MM.1S (cell line): Measurements from ENCODE around the gene KCNK10.

Experiments
- DNase-seq: peaks from one replicate; pipeline ENCODE4 v3.0.0-alpha.2; 2015
- H2AFZ ChIP-seq: fragments of 300-600 bp; sonication (generic); 2 replicates; pipeline ENCODE4 v1.6.0; 2016; ENCODE audit warnings: antibody characterized with exemption, low read length
- H3F3A ChIP-seq: fragments of 300-600 bp; sonication (generic); 2 replicates; pipeline ENCODE4 v1.6.1; 2016; ENCODE audit warnings: mild to moderate bottlenecking, antibody characterized with exemption, low read length, moderate library complexity, mixed read lengths; ENCODE audit not compliant: insufficient read depth
- H3K27ac ChIP-seq: fragments of 300-600 bp; sonication (generic); 2 replicates; pipeline ENCODE4 v1.5.1; 2016; ENCODE audit warnings: mild to moderate bottlenecking, low read length
- H3K27me3 ChIP-seq: fragments of 300-600 bp; sonication (generic); replicated peaks from 2 replicates; pipeline ENCODE4 v1.6.0; 2016; ENCODE audit warnings: low read length; ENCODE audit not compliant: insufficient read depth
- H3K36me3 ChIP-seq: fragments of 300-600 bp; sonication (generic); replicated peaks from 2 replicates; pipeline ENCODE4 v1.6.1; 2016; ENCODE audit warnings: mild to moderate bottlenecking, low read length, mixed read lengths; ENCODE audit not compliant: insufficient read depth
- H3K4me1 ChIP-seq: fragments of 300-600 bp; sonication (generic); 2 replicates; pipeline ENCODE4 v1.6.1; 2016; ENCODE audit warnings: low read length, mixed read lengths
- H3K4me2 ChIP-seq: fragments of 300-600 bp; sonication (generic); 2 replicates; pipeline ENCODE4 v1.6.0; 2016; ENCODE audit warnings: low read depth, low read length
- H3K4me3 ChIP-seq: fragments of 300-600 bp; sonication (generic); 2 replicates; pipeline ENCODE4 v1.5.1; 2016; ENCODE audit warnings: low read length, mixed read lengths
- H3K79me2 ChIP-seq: fragments of 300-600 bp; sonication (generic); 2 replicates; pipeline ENCODE4 v1.6.1; 2016; ENCODE audit warnings: mixed run types, low read length, mixed read lengths
- H3K9ac ChIP-seq: fragments of 300-600 bp; sonication (generic); 2 replicates; pipeline ENCODE4 v1.6.1; 2016; ENCODE audit warnings: low read length, mixed read lengths
- H3K9me2 ChIP-seq: fragments of 300-600 bp; sonication (generic); replicated peaks from 2 replicates; pipeline ENCODE4 v1.6.1; 2016; ENCODE audit warnings: mild to moderate bottlenecking, low read length, mixed read lengths; ENCODE audit not compliant: insufficient read depth
- H3K9me3 ChIP-seq: fragments of 300-600 bp; sonication (generic); replicated peaks from 2 replicates; pipeline ENCODE4 v1.6.1; 2016; ENCODE audit warnings: mild to moderate bottlenecking, low read length, mixed read lengths; ENCODE audit not compliant: insufficient read depth
- H4K20me1 ChIP-seq: fragments of 300-600 bp; sonication (generic); 2 replicates; pipeline ENCODE4 v1.6.1; 2016; ENCODE audit warnings: mild to moderate bottlenecking, low read length, moderate library complexity, mixed read lengths; ENCODE audit not compliant: insufficient read depth
- CTCF ChIP-seq: fragments of 300-600 bp; sonication (generic); IDR thresholded peaks from 2 replicates; pipeline ENCODE4 v1.5.1; 2016; ENCODE audit warnings: antibody characterized with exemption, low read length, mixed read lengths
- EZH2 ChIP-seq: fragments of 300-600 bp; sonication (generic); optimal IDR thresholded peaks from 2 replicates; pipeline ENCODE3; 2017; ENCODE audit warnings: low read depth, mild to moderate bottlenecking, antibody characterized with exemption, low read length, mixed read lengths
- EZH2phosphoT487 ChIP-seq: fragments of 300-600 bp; sonication (generic); IDR thresholded peaks from 2 replicates; pipeline ENCODE4 v1.6.1; 2018; ENCODE audit warnings: antibody characterized with exemption, low read length

KCNK10 gene

GRCh38 chr14:88203291-88203690, 119.8 kb downstream of the KCNK10 start:
- Histone ChIP-seq H3F3A (no peaks in the 10 kb centered on the region), H3K9me3 (no peaks in the 10 kb centered on the region), H4K20me1 (no peaks in the 10 kb centered on the region), H3K4me2 (no peak overlapping the region), H3K27me3 (no peaks in the 10 kb centered on the region), H2AFZ (no peak overlapping the region), H3K9ac (no peak overlapping the region), H3K9me2 (no peaks in the 10 kb centered on the region), H3K36me3 (no peaks in the 10 kb centered on the region), H3K27ac (no peak overlapping the region), H3K4me1 (no peaks in the 10 kb centered on the region), H3K4me3 (no peak overlapping the region), H3K79me2 (no peaks in the 10 kb centered on the region)
- no peak for DNase-seq
- TF ChIP-seq EZH2 (no peak), EZH2phosphoT487 (no peak)

GRCh38 chr14:88202286-88202685, 120.8 kb downstream of the KCNK10 start:
- Histone ChIP-seq H3K4me2 (no peak overlapping the region), H4K20me1 (no peaks in the 10 kb centered on the region), H3K27ac (no peak overlapping the region), H3K36me3 (no peaks in the 10 kb centered on the region), H3K79me2 (no peaks in the 10 kb centered on the region), H3K9ac (no peak overlapping the region), H3K9me2 (no peaks in the 10 kb centered on the region), H3K4me1 (no peaks in the 10 kb centered on the region), H3K9me3 (no peaks in the 10 kb centered on the region), H3F3A (no peaks in the 10 kb centered on the region), H2AFZ (no peak overlapping the region), H3K27me3 (no peaks in the 10 kb centered on the region), H3K4me3 (no peak overlapping the region)
- DNase-seq: no peak
- no peak for TF ChIP-seq EZH2phosphoT487
- TF ChIP-seq CTCF: no peak
- no peak for TF ChIP-seq EZH2

DNA sequence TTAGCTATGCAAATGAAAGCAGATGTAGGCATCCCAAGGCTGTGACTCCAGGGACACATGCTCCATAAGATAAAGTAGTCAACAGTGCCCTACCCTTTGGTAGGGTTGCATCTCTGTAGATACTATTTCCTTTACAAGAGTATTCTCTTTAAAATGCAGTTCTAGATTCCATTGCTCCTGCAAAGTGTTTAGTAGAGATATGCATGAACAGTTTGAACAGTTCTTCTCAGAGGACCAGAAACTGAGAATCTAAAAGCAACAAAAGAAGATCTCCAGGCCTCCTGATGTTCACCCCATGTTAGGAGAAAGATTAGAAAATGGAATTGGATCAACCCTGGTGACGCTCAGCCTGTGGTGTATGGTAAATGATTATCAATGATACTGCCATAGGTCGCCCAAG, 121.2 kb downstream of the KCNK10 start:
- Histone ChIP-seq H3K27ac (no peak overlapping the region), H3F3A (no peaks in the 10 kb centered on the region), H3K27me3 (no peaks in the 10 kb centered on the region), H2AFZ (no peak overlapping the region), H3K36me3 (no peaks in the 10 kb centered on the region), H4K20me1 (no peaks in the 10 kb centered on the region), H3K9me3 (no peaks in the 10 kb centered on the region), H3K4me3 (no peak overlapping the region), H3K9me2 (no peaks in the 10 kb centered on the region), H3K4me1 (no peaks in the 10 kb centered on the region), H3K79me2 (no peaks in the 10 kb centered on the region), H3K4me2 (no peak overlapping the region), H3K9ac (no peak overlapping the region)
- TF ChIP-seq EZH2phosphoT487 (no peak), EZH2 (no peak), CTCF (no peak)
- DNase-seq: no peak

DNA sequence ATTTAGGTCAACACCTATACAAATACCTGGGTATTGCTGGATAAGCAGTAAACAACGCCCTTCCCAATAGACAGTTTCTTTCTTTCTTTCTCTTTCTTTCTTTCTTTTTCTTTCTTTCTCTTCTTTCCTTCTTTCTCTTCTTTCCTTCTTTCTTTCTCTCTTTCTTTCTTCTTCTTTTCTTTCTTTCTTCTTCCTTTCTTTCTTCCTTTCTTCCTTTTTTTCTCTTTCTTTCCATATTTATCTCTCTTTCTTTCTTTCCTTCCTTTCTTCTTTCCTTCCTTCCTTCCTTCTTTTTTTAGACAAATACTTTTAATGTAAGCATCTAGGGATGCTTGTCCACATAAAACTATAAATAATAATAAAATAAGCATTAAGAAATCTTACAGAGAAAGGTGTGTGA, 123.2 kb downstream of the KCNK10 start:
- no peak for DNase-seq
- no peak overlapping the region for H3K9ac ChIP-seq
- H3K4me3 ChIP-seq: no peak overlapping the region
- no peaks in the 10 kb centered on the region for H3K36me3 ChIP-seq
- no peak for TF ChIP-seq EZH2
- no peak for TF ChIP-seq EZH2phosphoT487
- no peaks in the 10 kb centered on the region for H3K4me1 ChIP-seq
- H3K27ac ChIP-seq: no peak overlapping the region
- H3K9me2 ChIP-seq: no peaks in the 10 kb centered on the region
- H3K79me2 ChIP-seq: no peaks in the 10 kb centered on the region
- no peaks in the 10 kb centered on the region for H4K20me1 ChIP-seq
- H3K9me3 ChIP-seq: no peaks in the 10 kb centered on the region
- no peak overlapping the region for H3K4me2 ChIP-seq
- H2AFZ ChIP-seq: no peak overlapping the region
- H3F3A ChIP-seq: no peaks in the 10 kb centered on the region
- no peaks in the 10 kb centered on the region for H3K27me3 ChIP-seq
